Measurements from ENCODE around the gene TEP1.
"Not testable (repeated sequence)": the region's sequence is repeated elsewhere in the genome, so short reads cannot be mapped to it uniquely, and the experiment has no call there.

The TEP1 gene

GRCh38 chr14:20412876-20413743 is at the start of gene TEP1:
TSS of gene TEP1 (minus strand) at chr14:20413501. CDS start at chr14:20408439, 5,062 bp downstream.
- DNase-seq: peak; percentile 77

- peak; percentile 99 for DNase-seq
Observed at GRCh38 chr14:20461225-20462141, 48.2 kb upstream of the TEP1 start, which contains the start of gene PIP4P1. TSS of gene PIP4P1 (minus strand) at chr14:20461434. CDS start at chr14:20461325, 109 bp downstream.

GRCh38 chr14:20460458-20461224 is 47.3 kb upstream of the TEP1 start:
- peak; percentile 52 for DNase-seq

DNA sequence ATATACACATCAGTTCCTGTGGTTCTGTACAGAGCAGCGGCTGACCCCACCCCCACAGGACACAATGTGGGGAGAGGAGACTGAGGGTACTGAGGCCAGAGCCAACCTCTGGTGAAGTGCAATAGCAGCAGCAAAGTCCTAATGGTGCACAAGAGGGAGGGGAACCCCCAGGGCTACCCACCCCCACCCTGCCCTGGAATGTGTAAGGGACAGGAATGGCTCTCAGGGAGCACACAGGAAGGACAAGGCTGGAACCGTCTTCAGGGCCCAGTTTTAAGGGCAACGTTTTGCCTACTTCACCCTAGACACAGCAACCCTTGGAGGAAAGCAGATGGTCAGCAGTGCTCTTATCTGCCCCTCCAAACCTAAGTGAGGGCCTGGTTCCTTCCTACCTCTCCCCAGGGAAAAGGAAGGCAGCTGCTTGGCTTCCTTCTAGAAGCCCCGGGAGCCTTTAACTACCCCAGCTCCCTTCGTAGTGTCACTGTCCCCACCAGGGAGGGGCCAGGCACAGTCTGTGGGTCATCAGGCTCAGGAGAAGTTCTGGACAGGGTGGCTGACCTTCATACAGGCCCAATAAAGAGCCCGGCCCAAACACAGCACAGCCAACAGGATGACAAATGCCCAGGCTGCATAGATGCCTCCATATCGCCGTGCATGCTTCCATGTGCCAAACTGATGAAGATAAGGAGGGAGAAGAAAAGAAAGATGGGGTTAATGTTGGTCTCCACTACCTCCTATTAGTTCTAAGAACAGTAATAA is 44.9 kb upstream of the TEP1 start:
- DNase-seq: no peak

DNA sequence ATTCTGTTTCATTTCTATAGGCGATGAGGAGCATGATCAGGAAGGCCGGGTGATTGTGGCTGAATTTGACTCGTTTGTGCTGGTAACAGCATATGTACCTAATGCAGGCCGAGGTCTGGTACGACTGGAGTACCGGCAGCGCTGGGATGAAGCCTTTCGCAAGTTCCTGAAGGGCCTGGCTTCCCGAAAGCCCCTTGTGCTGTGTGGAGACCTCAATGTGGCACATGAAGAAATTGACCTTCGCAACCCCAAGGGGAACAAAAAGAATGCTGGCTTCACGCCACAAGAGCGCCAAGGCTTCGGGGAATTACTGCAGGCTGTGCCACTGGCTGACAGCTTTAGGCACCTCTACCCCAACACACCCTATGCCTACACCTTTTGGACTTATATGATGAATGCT is 43.7 kb upstream of the TEP1 start:
- no peak for DNase-seq

DNA sequence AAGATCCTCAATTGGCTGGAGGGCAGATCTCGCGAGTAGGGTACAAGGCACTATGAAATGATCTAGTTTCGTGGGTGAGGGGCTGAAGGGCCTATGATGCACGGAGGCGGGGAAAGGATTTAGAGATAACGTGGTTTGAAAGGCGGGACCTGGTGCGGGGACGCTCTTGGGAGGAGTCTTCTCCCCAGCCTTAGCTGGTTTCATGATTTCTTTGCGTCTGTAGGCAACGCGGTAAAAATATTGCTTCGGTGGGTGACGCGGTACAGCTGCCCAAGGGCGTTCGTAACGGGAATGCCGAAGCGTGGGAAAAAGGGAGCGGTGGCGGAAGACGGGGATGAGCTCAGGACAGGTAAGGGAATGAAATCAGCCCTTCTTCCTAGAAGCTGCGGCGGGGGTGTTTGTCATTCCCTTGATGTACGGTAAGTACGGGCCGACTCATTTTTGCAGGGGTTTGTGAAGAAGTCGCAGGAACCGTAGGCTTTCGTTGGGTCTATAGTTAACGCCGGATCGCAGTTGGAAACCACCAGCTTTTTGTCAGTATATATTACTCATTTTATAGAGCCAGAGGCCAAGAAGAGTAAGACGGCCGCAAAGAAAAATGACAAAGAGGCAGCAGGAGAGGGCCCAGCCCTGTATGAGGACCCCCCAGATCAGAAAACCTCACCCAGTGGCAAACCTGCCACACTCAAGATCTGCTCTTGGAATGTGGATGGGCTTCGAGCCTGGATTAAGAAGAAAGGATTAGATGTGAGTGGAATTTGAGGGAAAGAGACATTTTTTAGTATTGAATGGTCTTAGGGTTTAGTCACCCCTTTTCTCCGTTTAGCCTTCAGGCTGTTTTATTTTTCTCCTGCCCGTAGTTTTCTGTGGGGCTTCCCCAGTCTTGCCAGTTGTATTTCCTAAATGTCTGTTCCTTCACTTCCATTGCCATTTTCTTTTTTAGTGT is 42.3 kb upstream of the TEP1 start:
- DNase-seq: no peak

GRCh38 chr14:20454516-20455354 is 41.4 kb upstream of the TEP1 start, which contains the start of the genes APEX1 and OSGEP:
TSS of gene APEX1 (plus strand) at chr14:20455226. CDS start at chr14:20455646, 420 bp downstream.
TSS of gene OSGEP (minus strand) at chr14:20454812. CDS start at chr14:20454683, 129 bp downstream.
- peak; percentile 98 for DNase-seq

- DNase-seq: not testable (repeated sequence)
Observed at GRCh38 chr14:20452831-20453230, 39.5 kb upstream of the TEP1 start.

GRCh38 chr14:20446889-20447288 is 33.6 kb upstream of the TEP1 start:
- DNase-seq: no peak

GRCh38 chr14:20443650-20444049 is 30.3 kb upstream of the TEP1 start:
- DNase-seq: not testable (repeated sequence)

DNA sequence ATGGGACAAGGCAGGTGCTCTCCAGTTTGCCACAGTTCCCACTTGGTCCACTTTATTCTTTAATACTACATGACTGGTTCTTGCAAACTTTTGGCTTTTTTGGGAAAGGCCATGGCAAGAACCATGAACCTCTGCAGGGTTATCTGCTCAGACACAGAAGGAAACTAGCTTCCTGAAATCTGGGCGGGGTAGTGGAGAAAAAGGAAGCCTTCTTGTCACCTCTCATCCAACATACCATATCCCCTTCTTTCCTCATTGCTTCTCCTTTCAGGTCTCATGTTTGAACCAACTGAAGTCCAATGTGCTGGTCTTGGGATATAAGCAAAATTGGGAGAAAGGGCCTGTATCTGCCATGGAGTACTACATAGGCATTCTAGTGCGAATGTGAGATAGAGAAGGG is 28.2 kb upstream of the TEP1 start:
- DNase-seq: no peak

GRCh38 chr14:20440882-20441281 is 27.6 kb upstream of the TEP1 start:
- DNase-seq: peak; percentile 3

GRCh38 chr14:20440465-20440864 is 27.2 kb upstream of the TEP1 start:
- DNase-seq: no peak

- no peak for DNase-seq
Observed at GRCh38 chr14:20438664-20439063, 25.4 kb upstream of the TEP1 start.

- no peak for DNase-seq
Observed at GRCh38 chr14:20436363-20436755, 23.1 kb upstream of the TEP1 start.

GRCh38 chr14:20435582-20436362 is 22.5 kb upstream of the TEP1 start, which contains the start of gene KLHL33:
TSS of gene KLHL33 (minus strand) at chr14:20436166. CDS start at chr14:20435811, 355 bp downstream.
- DNase-seq: no peak

DNA sequence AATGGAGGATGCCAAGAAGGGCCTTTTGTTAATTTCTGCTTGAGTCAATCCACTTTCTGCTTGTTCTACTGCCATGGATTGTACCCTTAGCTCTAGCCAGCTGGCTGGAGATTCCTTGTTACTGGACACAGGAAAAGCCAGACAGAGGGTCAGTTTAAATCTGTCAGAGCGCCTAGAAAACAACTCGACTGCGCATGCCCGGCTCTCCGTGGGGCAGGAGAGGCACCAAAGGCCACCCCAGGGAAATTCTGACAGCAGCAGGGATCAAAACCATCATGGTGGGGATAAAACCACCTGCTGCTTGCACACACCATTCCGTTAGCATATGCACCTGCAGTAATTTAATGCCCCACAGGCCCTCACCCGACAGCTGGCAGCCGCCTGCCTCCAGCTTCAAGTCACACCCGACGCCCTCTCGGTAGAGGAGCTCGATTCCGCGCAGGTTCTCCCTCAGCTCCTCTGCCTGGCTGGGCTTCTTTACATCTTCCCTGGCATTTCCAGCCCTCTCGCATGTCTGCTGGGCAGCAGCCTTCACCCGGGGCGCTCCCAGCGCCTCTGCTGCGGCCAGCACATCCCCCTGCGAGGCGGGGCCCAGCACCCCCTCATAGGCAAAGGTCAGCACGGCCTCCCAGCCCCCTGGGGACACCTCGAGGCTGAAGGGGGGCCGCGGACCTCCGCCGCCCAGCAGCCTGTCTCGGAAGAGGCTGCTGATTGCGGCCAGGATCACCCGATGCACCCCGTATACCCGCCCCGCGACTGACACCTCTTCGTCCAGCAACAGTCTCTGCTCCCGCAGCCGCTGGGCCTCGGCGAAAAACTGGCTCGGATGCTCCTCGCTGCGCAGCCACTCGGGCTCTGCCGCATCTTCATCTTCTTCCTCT is 21.6 kb upstream of the TEP1 start:
- no peak for DNase-seq

Measured in activated naive CD4-positive, alpha-beta T cell treated with Interleukin-2 at 50 U/mL for 16 hours (primary cell).